Lower lobe of right lung (tissue), 2 donors: ENCODE measurements around the gene COMMD6. TPM values are rescaled to one million over a fixed set of nuclear protein-coding genes. Genes with fewer than 3 reads are reported as not detected.

Source experiments
- ATAC-seq, 2 donors: fragments of 200-7000 bp; cut with Tn5 transposase; one replicate each; pipeline ENCODE4 v1.9.1; 2020 to 2022; ENCODE audit warnings: mild to moderate bottlenecking in 2 of 2, moderate library complexity in 2 of 2
- DNase-seq: peaks from one replicate; pipeline ENCODE4 v3.0.0-alpha.2; 2020
- H3K27ac ChIP-seq: fragments of 200-600 bp; one replicate; pipeline ENCODE4 v1.8.0; 2022
- H3K27me3 ChIP-seq: fragments of 200-600 bp; one replicate; pipeline ENCODE4 v1.8.0; 2022; ENCODE audit warnings: low read depth
- H3K36me3 ChIP-seq: fragments of 200-600 bp; one replicate; pipeline ENCODE4 v1.8.0; 2022; ENCODE audit warnings: mild to moderate bottlenecking
- H3K4me1 ChIP-seq: fragments of 200-600 bp; one replicate; pipeline ENCODE4 v1.8.0; 2022
- H3K4me3 ChIP-seq: fragments of 200-600 bp; one replicate; pipeline ENCODE4 v1.8.0; 2022; ENCODE audit warnings: mild to moderate bottlenecking
- H3K9me3 ChIP-seq: fragments of 200-600 bp; one replicate; pipeline ENCODE4 v1.8.0; 2022
- CTCF ChIP-seq: fragments of 200-600 bp; IDR thresholded peaks from one replicate; pipeline ENCODE4 v1.8.0; 2022; ENCODE audit warnings: antibody characterized with exemption, mild to moderate bottlenecking
- intact Hi-C: fragments of 100-400 bp; cut with DNase I; formaldehyde crosslinking; loops from one replicate; pipeline ENCODE4 v1.11.0; 2022
- total RNA-seq: library from RNA; stranded (reverse); fragmentation: NEBNext Ultra II Directional; extraction: Animal tissue kit (Norgen Biotek cat#: 25700); gene quantifications from one replicate; pipeline ENCODE4 v1.2.1, GENCODE V29; 2021
- donor health status: DM: no; HTN: yes; CAD: no; lungs with severe emphysema.

COMMD6 gene
- total RNA-seq, 1 donor from 2014 or later, result 136 TPM

- no peak for ATAC-seq
- H3K4me1 ChIP-seq, result no peaks in the 10 kb centered on the region
- H3K9me3 ChIP-seq, result no peaks in the 10 kb centered on the region
- intact Hi-C loops, result no loop called here
- TF ChIP-seq CTCF, result no peak
- H3K27ac ChIP-seq, result no peak overlapping the region
- H3K36me3 ChIP-seq, result no peaks in the 10 kb centered on the region
- H3K4me3 ChIP-seq, result no peak overlapping the region
- no peaks in the 10 kb centered on the region for H3K27me3 ChIP-seq
- no peak for DNase-seq
Measured at GRCh38 chr13:75495938-75496337, 41.7 kb downstream of the COMMD6 start.

- H3K9me3 ChIP-seq, result no peaks in the 10 kb centered on the region
- no peaks in the 10 kb centered on the region for H3K27me3 ChIP-seq
- H3K36me3 ChIP-seq, result no peaks in the 10 kb centered on the region
- ATAC-seq (no peak), DNase-seq (no peak)
- no peak overlapping the region for H3K4me3 ChIP-seq
- TF ChIP-seq CTCF, result no peak
- no peak overlapping the region for H3K27ac ChIP-seq
- peaks cover 6% of the 10 kb centered on the region for H3K4me1 ChIP-seq
- intact Hi-C loops, result no loop called here
Measured at GRCh38 chr13:75494491-75494890, 43.1 kb downstream of the COMMD6 start.

- DNase-seq (no peak), ATAC-seq (no peak)
- Histone ChIP-seq H3K4me1 (peaks cover 6% of the 10 kb centered on the region), H3K27ac (no peak overlapping the region), H3K4me3 (no peak overlapping the region), H3K36me3 (no peaks in the 10 kb centered on the region), H3K9me3 (no peaks in the 10 kb centered on the region), H3K27me3 (no peaks in the 10 kb centered on the region)
- no peak for TF ChIP-seq CTCF
- intact Hi-C loops, result no loop called here
Measured at GRCh38 chr13:75493156-75493555, 44.5 kb downstream of the COMMD6 start.

GRCh38 chr13:75492389-75492788 is 45.3 kb downstream of the COMMD6 start:
- Histone ChIP-seq H3K9me3 (no peaks in the 10 kb centered on the region), H3K4me1 (peaks cover 6% of the 10 kb centered on the region), H3K27me3 (no peaks in the 10 kb centered on the region), H3K36me3 (no peaks in the 10 kb centered on the region), H3K4me3 (no peak overlapping the region), H3K27ac (no peak overlapping the region)
- no peak for ATAC-seq
- no peak for TF ChIP-seq CTCF
- DNase-seq, result no peak
- intact Hi-C loops, result no loop called here

- Histone ChIP-seq H3K4me3 (no peak overlapping the region), H3K9me3 (no peaks in the 10 kb centered on the region), H3K36me3 (no peaks in the 10 kb centered on the region), H3K4me1 (peaks cover 6% of the 10 kb centered on the region), H3K27ac (no peak overlapping the region), H3K27me3 (no peaks in the 10 kb centered on the region)
- ATAC-seq (no peak), DNase-seq (no peak)
- no peak for TF ChIP-seq CTCF
- intact Hi-C loops, result no loop called here
Measured at GRCh38 chr13:75491376-75491775, 46.3 kb downstream of the COMMD6 start.
